Measurements from ENCODE around the gene FLT1.

FLT1 gene

GRCh38 chr13:28392896-28393505 lies 101.9 kb downstream of the FLT1 start:
- no peak overlapping the region for H3K9ac ChIP-seq
- H3K4me2 ChIP-seq: no peak overlapping the region
- no peaks in the 10 kb centered on the region for H3K79me2 ChIP-seq (ENCODE audit: insufficient read depth, low read depth)
- H4K20me1 ChIP-seq (ENCODE audit: insufficient read depth): no peaks in the 10 kb centered on the region
- H2AFZ ChIP-seq (ENCODE audit: low read depth): no peak overlapping the region
- TF ChIP-seq CTCF (conservative IDR thresholded peaks at IDR 0.05; ENCODE audit: low read depth, low read length): no peak
- H3K4me1 ChIP-seq (ENCODE audit: low read depth, poor library complexity, severe bottlenecking): no peaks in the 10 kb centered on the region
- no peak overlapping the region for H3K27ac ChIP-seq
- no peak overlapping the region for H3K4me3 ChIP-seq (IDR thresholded peaks at IDR 0.05; ENCODE audit: insufficient read depth, low read depth, low read length)
- H3K27me3 ChIP-seq (ENCODE audit: insufficient read depth, low read depth): no peaks in the 10 kb centered on the region
- H3K36me3 ChIP-seq (ENCODE audit: insufficient read depth): no peaks in the 10 kb centered on the region

GRCh38 chr13:28392428-28392827 lies 102.5 kb downstream of the FLT1 start:
- H3K27me3 ChIP-seq (ENCODE audit: insufficient read depth, low read depth): no peaks in the 10 kb centered on the region
- no peaks in the 10 kb centered on the region for H4K20me1 ChIP-seq (ENCODE audit: insufficient read depth)
- no peaks in the 10 kb centered on the region for H3K4me1 ChIP-seq (ENCODE audit: low read depth, poor library complexity, severe bottlenecking)
- H3K9ac ChIP-seq: no peak overlapping the region
- H2AFZ ChIP-seq (ENCODE audit: low read depth): no peak overlapping the region
- no peak overlapping the region for H3K4me3 ChIP-seq (IDR thresholded peaks at IDR 0.05; ENCODE audit: insufficient read depth, low read depth, low read length)
- no peak overlapping the region for H3K4me2 ChIP-seq
- TF ChIP-seq CTCF (conservative IDR thresholded peaks at IDR 0.05; ENCODE audit: low read depth, low read length): no peak
- no peaks in the 10 kb centered on the region for H3K79me2 ChIP-seq (ENCODE audit: insufficient read depth, low read depth)
- H3K36me3 ChIP-seq (ENCODE audit: insufficient read depth): no peaks in the 10 kb centered on the region
- H3K27ac ChIP-seq: no peak overlapping the region

- H3K27me3 ChIP-seq (ENCODE audit: insufficient read depth, low read depth): no peaks in the 10 kb centered on the region
- no peaks in the 10 kb centered on the region for H3K36me3 ChIP-seq (ENCODE audit: insufficient read depth)
- no peaks in the 10 kb centered on the region for H4K20me1 ChIP-seq (ENCODE audit: insufficient read depth)
- H2AFZ ChIP-seq (ENCODE audit: low read depth): no peak overlapping the region
- no peak overlapping the region for H3K27ac ChIP-seq
- H3K4me3 ChIP-seq (IDR thresholded peaks at IDR 0.05; ENCODE audit: insufficient read depth, low read depth, low read length): no peak overlapping the region
- H3K4me2 ChIP-seq: no peak overlapping the region
- TF ChIP-seq CTCF (conservative IDR thresholded peaks at IDR 0.05; ENCODE audit: low read depth, low read length): no peak
- no peaks in the 10 kb centered on the region for H3K79me2 ChIP-seq (ENCODE audit: insufficient read depth, low read depth)
- H3K9ac ChIP-seq: no peak overlapping the region
- no peaks in the 10 kb centered on the region for H3K4me1 ChIP-seq (ENCODE audit: low read depth, poor library complexity, severe bottlenecking)
Observed at GRCh38 chr13:28387740-28388501, 107.0 kb downstream of the FLT1 start.

GRCh38 chr13:28385362-28385761 lies 109.6 kb downstream of the FLT1 start:
- no peak overlapping the region for H3K9ac ChIP-seq
- no peak overlapping the region for H3K4me3 ChIP-seq (IDR thresholded peaks at IDR 0.05; ENCODE audit: insufficient read depth, low read depth, low read length)
- no peaks in the 10 kb centered on the region for H3K79me2 ChIP-seq (ENCODE audit: insufficient read depth, low read depth)

More at GRCh38 chr13:28385362-28385761, 109.6 kb downstream of the FLT1 start:
- no peaks in the 10 kb centered on the region for H3K4me1 ChIP-seq (ENCODE audit: low read depth, poor library complexity, severe bottlenecking)
- H2AFZ ChIP-seq (ENCODE audit: low read depth): no peak overlapping the region
- H3K27me3 ChIP-seq (ENCODE audit: insufficient read depth, low read depth): no peaks in the 10 kb centered on the region
- H3K27ac ChIP-seq: no peak overlapping the region
- H3K36me3 ChIP-seq (ENCODE audit: insufficient read depth): no peaks in the 10 kb centered on the region
- no peak for TF ChIP-seq CTCF (conservative IDR thresholded peaks at IDR 0.05; ENCODE audit: low read depth, low read length)
- H3K4me2 ChIP-seq: no peak overlapping the region
- no peaks in the 10 kb centered on the region for H4K20me1 ChIP-seq (ENCODE audit: insufficient read depth)
